SKM-1 treated with dmso at 0.1 percent for 144 hours (cell line): ENCODE data around the gene DBNL.

Source experiments
- DNase-seq: peaks from one replicate; lab custom pipeline; 2025; ENCODE audit not compliant: unreplicated experiment; lab: John Stamatoyannopoulos, UW

DBNL gene

GRCh38 chr7:44076101-44076895, 31.8 kb downstream of the DBNL start:
- no peak for DNase-seq

GRCh38 chr7:44077061-44077460, 32.6 kb downstream of the DBNL start:
- DNase-seq = no peak

GRCh38 chr7:44077681-44078091, 33.2 kb downstream of the DBNL start:
- DNase-seq = no peak

GRCh38 chr7:44078521-44078920, 34.0 kb downstream of the DBNL start:
- no peak for DNase-seq

GRCh38 chr7:44079331-44080021, 35.0 kb downstream of the DBNL start:
- DNase-seq = no peak

GRCh38 chr7:44080118-44080517, 35.6 kb downstream of the DBNL start:
- no peak for DNase-seq

- DNase-seq = no peak
These were observed 36.3 kb downstream of the DBNL start for GRCh38 chr7:44080686-44081265.

- DNase-seq = no peak
These were observed 36.8 kb downstream of the DBNL start for GRCh38 chr7:44081266-44081748.

GRCh38 chr7:44082541-44083207, 38.2 kb downstream of the DBNL start:
- DNase-seq = peak; percentile 98

- no peak for DNase-seq
These were observed 39.3 kb downstream of the DBNL start for GRCh38 chr7:44083796-44084195.

GRCh38 chr7:44084701-44085100, 40.2 kb downstream of the DBNL start:
- DNase-seq = no peak

GRCh38 chr7:44085546-44085945, 41.0 kb downstream of the DBNL start:
- no peak for DNase-seq

GRCh38 chr7:44086627-44087026, 42.1 kb downstream of the DBNL start:
- no peak for DNase-seq

GRCh38 chr7:44087911-44088838, 43.7 kb downstream of the DBNL start:
- no peak for DNase-seq

- DNase-seq = no peak
These were observed 48.7 kb downstream of the DBNL start for GRCh38 chr7:44093102-44093641.

GRCh38 chr7:44094365-44094764, 49.9 kb downstream of the DBNL start:
- no peak for DNase-seq

- DNase-seq = no peak
These were observed 50.5 kb downstream of the DBNL start for GRCh38 chr7:44094883-44095592.

GRCh38 chr7:44095781-44096180, 51.3 kb downstream of the DBNL start:
- DNase-seq = no peak

GRCh38 chr7:44096326-44096881, 51.9 kb downstream of the DBNL start:
- DNase-seq = no peak
